ENCODE results near the gene RAP2A. TPM values are rescaled to one million over a fixed set of nuclear protein-coding genes. Genes with fewer than 3 reads are reported as not detected.

Gene RAP2A
- total RNA-seq, 1 experiment from 2014 or later = 43.6 TPM

- intact Hi-C loops (cut with micrococcal nuclease; ENCODE audit: unreplicated experiment) = no loop called here
- Histone ChIP-seq H3K36me3 (ENCODE audit: insufficient read depth, low read length, poor library complexity, severe bottlenecking) (no peaks in the 10 kb centered on the region), H3K27ac (ENCODE audit: low read depth, low read length, poor library complexity, severe bottlenecking) (no peak overlapping the region), H3K4me3 (ENCODE audit: low read depth, low read length, poor library complexity, severe bottlenecking) (no peak overlapping the region), H3K27me3 (replicated peaks; ENCODE audit: insufficient read depth, low read depth, low read length, poor library complexity) (no peaks in the 10 kb centered on the region), H3K9me3 (ENCODE audit: low read depth, low read length, poor library complexity, severe bottlenecking) (no peaks in the 10 kb centered on the region), H3K4me1 (ENCODE audit: insufficient read depth, low read length, poor library complexity, severe bottlenecking) (no peaks in the 10 kb centered on the region)
- POLR2A ChIA-PET (ENCODE audit: low non-redundant PET) = no interaction called here
- no peak for TF ChIP-seq CTCF (conservative IDR thresholded peaks at IDR 0.05; ENCODE audit: low read depth, low read length)
- CTCF ChIA-PET = no interaction called here
- no TSS peak for BruUV-seq (replicated peaks)
- DNase-seq (ENCODE audit: low spot score) = no peak
Measured at GRCh38 chr13:97385854-97386253, 48.1 kb upstream of the RAP2A start.

- intact Hi-C loops (cut with micrococcal nuclease; ENCODE audit: unreplicated experiment) = no loop called here
- Histone ChIP-seq H3K4me3 (ENCODE audit: low read depth, low read length, poor library complexity, severe bottlenecking) (no peak overlapping the region), H3K27me3 (replicated peaks; ENCODE audit: insufficient read depth, low read depth, low read length, poor library complexity) (no peaks in the 10 kb centered on the region), H3K27ac (ENCODE audit: low read depth, low read length, poor library complexity, severe bottlenecking) (no peak overlapping the region), H3K9me3 (ENCODE audit: low read depth, low read length, poor library complexity, severe bottlenecking) (no peaks in the 10 kb centered on the region), H3K36me3 (ENCODE audit: insufficient read depth, low read length, poor library complexity, severe bottlenecking) (no peaks in the 10 kb centered on the region), H3K4me1 (ENCODE audit: insufficient read depth, low read length, poor library complexity, severe bottlenecking) (peaks cover 4% of the 10 kb centered on the region)
- TF ChIP-seq CTCF (conservative IDR thresholded peaks at IDR 0.05; ENCODE audit: low read depth, low read length) = no peak
- no peak for TF ChIP-seq EZH2 (IDR thresholded peaks at IDR 0.05; ENCODE audit: borderline replicate concordance, low read depth, low read length, poor library complexity, severe bottlenecking)
- no peak for DNase-seq (ENCODE audit: low spot score)
- POLR2A ChIA-PET (ENCODE audit: low non-redundant PET) = no interaction called here
- CTCF ChIA-PET = no interaction called here
- BruUV-seq (replicated peaks) = no TSS peak
Measured at GRCh38 chr13:97386801-97387484, 47.0 kb upstream of the RAP2A start.

- CTCF ChIA-PET = no interaction called here
- intact Hi-C loops (cut with micrococcal nuclease; ENCODE audit: unreplicated experiment) = no loop called here
- TF ChIP-seq CTCF (conservative IDR thresholded peaks at IDR 0.05; ENCODE audit: low read depth, low read length) = no peak
- no peak for TF ChIP-seq EZH2 (IDR thresholded peaks at IDR 0.05; ENCODE audit: borderline replicate concordance, low read depth, low read length, poor library complexity, severe bottlenecking)
- no peak for DNase-seq (ENCODE audit: low spot score)
- Histone ChIP-seq H3K4me1 (ENCODE audit: insufficient read depth, low read length, poor library complexity, severe bottlenecking) (peaks cover 4% of the 10 kb centered on the region), H3K9me3 (ENCODE audit: low read depth, low read length, poor library complexity, severe bottlenecking) (no peaks in the 10 kb centered on the region), H3K36me3 (ENCODE audit: insufficient read depth, low read length, poor library complexity, severe bottlenecking) (no peaks in the 10 kb centered on the region), H3K27ac (ENCODE audit: low read depth, low read length, poor library complexity, severe bottlenecking) (no peak overlapping the region), H3K4me3 (ENCODE audit: low read depth, low read length, poor library complexity, severe bottlenecking) (no peak overlapping the region), H3K27me3 (replicated peaks; ENCODE audit: insufficient read depth, low read depth, low read length, poor library complexity) (no peaks in the 10 kb centered on the region)
- POLR2A ChIA-PET (ENCODE audit: low non-redundant PET) = no interaction called here
- no TSS peak for BruUV-seq (replicated peaks)
Measured at GRCh38 chr13:97387485-97387839, 46.5 kb upstream of the RAP2A start.
